ENCODE measurements around the gene APOO.

Gene APOO

DNA sequence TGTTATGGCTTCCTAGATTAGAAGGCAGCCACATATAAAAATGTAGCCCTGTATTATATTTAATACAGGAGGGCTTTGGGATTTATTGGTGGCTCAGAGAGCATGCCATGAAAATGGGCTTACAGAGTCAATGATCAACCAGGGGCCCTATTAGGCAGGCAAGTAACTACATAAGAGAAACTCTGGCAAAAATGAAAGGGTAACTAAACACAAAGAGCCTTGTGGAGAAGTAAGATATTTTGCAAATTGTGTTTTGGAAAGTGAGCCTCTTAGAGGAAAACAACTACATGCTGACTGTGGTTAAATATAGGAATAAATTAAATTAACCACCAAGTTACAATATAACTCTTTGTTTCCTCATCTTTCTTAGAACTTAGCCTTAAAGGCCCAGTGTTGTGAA is 119.2 kb downstream of the APOO start:
- DNase-seq (ENCODE audit: low read depth in 2 of 2, low spot score in 1 of 2) = no peak

- DNase-seq (ENCODE audit: low read depth in 2 of 2, low spot score in 1 of 2) = no peak
Observed at GRCh38 chrX:23787745-23788118, 120.0 kb downstream of the APOO start.

- DNase-seq (ENCODE audit: low read depth in 2 of 2, low spot score in 1 of 2) = no peak
Observed at GRCh38 chrX:23786268-23786815, 121.4 kb downstream of the APOO start.

GRCh38 chrX:23785580-23785979 is 122.2 kb downstream of the APOO start:
- no peak for DNase-seq (ENCODE audit: low read depth in 2 of 2, low spot score in 1 of 2)

- DNase-seq (ENCODE audit: low read depth in 2 of 2, low spot score in 1 of 2) = no peak
Observed at GRCh38 chrX:23784470-23785331, 123.0 kb downstream of the APOO start.

DNA sequence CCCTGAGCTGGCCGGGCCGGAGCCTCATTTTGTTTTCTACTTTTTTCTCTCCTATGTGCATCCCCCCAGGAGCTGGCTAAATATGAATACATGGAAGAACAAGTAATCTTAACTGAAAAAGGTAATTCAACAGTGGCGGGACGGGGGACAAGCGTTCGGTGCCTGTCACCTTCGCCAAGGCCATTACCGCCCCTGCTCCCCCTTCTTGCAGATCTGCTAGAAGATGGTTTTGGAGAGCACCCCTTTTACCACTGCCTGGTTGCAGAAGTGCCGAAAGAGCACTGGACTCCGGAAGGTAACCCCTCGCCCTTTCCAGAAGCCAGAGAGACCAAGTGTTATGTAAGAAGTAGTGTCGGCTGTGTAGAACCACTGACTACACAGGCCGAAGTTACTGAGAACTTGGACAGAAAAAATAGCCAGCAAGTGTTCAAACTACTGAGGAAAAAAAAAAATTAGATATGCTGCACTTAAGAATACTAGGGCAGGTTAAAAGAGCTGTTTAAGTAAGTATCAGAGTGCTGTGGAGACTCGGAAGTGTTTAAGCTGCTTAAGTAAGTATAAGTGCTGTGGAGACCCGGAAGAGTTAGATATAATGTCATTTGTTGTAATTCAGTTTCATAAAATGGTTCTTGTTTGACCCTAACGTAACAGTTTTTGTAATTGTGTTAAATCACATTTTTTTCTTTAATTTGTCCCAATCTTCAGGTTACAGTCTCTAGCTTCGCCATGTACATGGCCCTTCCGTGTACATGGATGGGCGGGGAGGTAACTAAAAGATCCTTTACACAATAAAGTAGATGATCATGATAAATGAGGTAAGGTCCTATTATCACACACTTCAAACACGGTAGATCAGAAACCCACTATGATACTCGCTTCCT is 123.9 kb downstream of the APOO start:
- no peak for DNase-seq (ENCODE audit: low read depth in 2 of 2, low spot score in 1 of 2)

All from stimulated activated CD8-positive, alpha-beta memory T cell treated with anti-CD3 and anti-CD28 coated beads, Interleukin-4, amount 100 ng/mL, for 4 hours (primary cell).